OCI-LY1 (cell line): ENCODE results near the gene AIFM2.

Experiments
- CTCF ChIP-seq: fragments of 200-600 bp; sonication (generic), shearing (Covaris generic); IDR thresholded peaks from 2 replicates; pipeline ENCODE4 v1.5.1; 2017; ENCODE audit warnings: mild to moderate bottlenecking, antibody characterized with exemption, low read length, moderate library complexity, mixed read lengths
- EZH2 ChIP-seq: fragments of 200-600 bp; sonication (generic), shearing (Covaris generic); IDR thresholded peaks from 2 replicates; pipeline ENCODE4 v1.8.0; 2017; ENCODE audit warnings: borderline replicate concordance, mixed run types, mild to moderate bottlenecking, antibody characterized with exemption, low read length, moderate library complexity, mixed read lengths

GRCh38 chr10:70092389-70092718 is 40.3 kb downstream of the AIFM2 start:
- no peak for TF ChIP-seq CTCF
- TF ChIP-seq EZH2 = no peak
